ENCODE measurements around the gene C20orf204.
"Not testable (repeated sequence)": the region's sequence is repeated elsewhere in the genome, so short reads cannot be mapped to it uniquely, and the experiment has no call there.

C20orf204 gene, protein sequence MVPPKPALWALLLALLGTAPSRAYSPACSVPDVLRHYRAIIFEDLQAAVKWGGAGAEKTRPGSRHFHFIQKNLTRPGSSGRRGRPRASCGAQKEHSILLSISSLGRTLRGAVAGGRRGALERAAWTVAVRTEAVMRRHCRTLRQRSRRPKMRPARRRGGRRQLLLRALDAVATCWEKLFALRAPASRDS
- 6.4 reads per million, percentile 24 among the genes with 10 or more reads in this experiment for total RNA-seq

DNA sequence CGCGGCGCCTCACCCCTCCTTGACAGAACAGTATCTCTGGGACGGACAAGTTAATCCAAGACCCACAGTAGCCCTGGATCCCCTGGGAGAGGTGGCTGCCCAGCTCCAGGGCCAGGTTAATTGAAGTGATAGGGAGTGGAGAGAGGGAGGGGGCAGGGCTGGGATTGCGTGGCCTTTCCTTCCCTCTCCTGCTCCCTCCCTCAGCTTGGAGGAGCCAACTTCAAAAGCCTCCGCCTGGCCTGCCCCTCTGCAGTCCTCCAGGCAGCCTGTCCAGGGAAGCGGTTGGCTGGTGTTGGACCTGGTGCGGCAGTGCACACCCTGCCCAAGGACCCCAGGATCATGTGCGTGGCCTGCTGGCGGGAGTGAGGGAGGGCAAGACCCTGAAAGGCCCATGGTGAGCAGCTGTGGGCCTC lies at the start of gene C20orf204:
C20orf204 (plus strand) TSS at position 250 of the 413 bp plus-strand sequence; CDS start at position 392, 142 bp downstream.
- DNase-seq: no peak

- DNase-seq: no peak
These were observed 35.1 kb upstream of the C20orf204 start for GRCh38 chr20:64000906-64001305.

GRCh38 chr20:64001607-64002011 lies 34.4 kb upstream of the C20orf204 start:
- no peak for DNase-seq

DNA sequence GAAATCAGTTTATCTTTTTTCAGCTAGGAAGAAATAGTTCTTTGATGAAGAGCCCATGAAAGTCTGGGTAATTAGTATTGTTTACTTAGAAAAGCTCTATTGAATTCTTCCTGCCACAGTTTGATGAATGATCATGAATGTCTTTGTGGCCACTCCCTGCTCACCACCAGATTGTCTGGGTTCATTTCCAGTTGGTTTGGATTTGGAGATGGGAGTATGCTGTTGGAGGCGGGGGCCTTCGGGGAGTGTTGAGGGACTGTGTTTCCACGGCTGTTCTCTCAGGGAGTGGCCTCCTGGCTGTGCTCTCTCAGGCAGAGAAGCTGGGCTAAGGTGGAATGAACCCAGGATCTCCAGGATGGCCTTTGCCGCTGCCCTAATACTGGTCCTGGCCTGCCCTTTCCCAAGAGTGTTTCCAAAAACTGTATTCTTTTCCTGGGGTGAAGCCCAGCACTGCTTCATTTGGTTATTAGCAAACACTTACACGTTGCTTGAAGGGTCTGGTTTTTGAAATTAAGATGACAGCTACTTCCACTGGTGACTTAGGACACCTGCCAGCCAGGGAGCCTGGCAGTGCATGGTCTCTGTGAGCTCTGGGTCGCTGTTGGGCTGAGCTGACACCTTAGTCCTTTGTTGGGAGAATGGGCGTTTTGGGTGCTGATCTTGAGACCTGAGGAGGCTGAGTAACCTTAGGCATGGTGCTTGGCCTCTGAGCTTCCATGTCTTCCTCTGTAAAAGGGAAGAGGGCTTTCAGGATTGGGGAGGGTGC lies 31.8 kb upstream of the C20orf204 start:
- no peak for DNase-seq

DNA sequence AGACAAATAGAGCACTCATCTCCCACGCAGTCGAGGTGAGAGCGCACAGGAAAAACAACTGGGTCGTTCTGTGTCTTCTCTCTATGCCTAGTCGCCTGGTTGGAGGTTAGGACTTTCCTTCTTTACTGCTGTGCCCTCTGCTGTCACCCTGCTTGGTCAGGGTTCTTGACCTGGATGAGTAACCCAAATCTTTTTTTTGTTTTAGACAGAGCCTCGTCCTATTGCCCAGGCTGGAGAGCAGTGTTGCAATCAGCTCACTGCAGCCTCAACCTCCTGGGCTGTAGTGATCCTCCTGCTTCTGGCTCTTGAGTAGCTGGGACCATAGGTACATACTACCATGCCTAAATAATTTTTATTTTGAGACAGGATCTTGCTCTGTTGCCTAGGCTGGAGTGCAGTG lies 30.6 kb upstream of the C20orf204 start:
- no peak for DNase-seq

DNA sequence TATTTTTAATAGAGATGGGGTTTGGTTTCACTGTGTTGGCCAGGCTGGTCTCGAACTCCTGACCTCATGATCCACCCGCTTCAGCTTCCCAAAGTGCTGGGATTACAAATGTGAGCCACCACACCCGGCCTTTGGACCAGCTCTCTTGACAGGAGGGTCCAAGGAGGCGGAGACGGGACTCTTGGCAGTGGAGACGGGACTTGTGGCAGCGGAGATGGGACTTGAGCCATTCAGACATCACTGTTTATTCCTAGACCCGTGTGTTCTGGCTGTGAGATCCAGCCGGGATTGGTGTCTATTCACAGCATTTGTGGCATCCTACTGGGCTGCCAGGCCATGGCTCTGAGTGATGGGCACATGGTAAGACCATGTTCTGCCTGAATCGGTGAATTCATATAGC lies 29.5 kb upstream of the C20orf204 start:
- no peak for DNase-seq

DNA sequence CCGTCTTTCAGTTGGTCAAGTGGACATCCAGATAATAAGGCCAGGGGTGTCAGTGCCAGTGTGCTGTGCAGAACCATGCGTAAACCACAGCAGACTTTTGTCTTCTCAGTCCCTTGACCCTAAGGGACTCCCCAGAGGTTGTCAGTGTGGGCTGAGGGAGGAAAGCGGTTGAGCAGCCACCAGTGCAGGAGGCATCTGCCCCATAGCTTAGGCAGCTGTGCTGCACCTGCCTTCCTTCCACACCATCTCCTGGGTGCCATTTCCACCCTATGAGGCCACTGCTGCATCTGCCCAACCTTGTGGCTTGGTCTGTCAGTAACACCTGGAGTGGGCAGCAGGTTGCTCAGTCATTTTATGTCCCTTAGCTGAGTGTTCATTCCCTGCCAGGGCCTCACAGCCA lies 29.1 kb upstream of the C20orf204 start:
- no peak for DNase-seq

DNA sequence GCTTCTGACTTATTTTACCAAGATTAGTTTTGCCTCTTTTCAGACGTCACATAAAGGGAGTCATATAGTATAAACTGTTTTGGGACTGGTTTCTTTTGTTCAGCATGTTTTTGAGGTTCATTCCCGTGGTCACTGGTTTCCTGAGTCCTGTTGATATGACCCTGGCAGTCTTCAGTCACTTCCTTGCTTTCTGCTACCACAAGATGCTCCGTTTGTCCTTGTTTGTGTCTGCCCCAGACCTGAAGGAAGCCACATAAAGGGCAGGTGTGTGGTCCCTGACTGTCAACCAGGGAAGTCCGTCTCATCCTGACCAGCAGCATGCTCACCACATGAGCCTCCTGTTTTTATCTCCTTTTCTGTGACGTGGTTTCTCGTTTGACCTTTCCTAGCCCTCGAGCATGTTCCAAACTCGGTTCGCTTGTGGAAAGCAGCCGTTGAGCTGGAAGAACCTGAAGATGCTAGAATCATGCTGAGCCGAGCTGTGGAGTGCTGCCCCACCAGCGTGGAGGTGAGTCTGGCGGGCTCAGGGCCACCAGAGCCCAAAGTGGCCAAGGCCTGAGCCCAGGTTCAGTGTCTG lies 26.1 kb upstream of the C20orf204 start:
- no peak for DNase-seq

DNA sequence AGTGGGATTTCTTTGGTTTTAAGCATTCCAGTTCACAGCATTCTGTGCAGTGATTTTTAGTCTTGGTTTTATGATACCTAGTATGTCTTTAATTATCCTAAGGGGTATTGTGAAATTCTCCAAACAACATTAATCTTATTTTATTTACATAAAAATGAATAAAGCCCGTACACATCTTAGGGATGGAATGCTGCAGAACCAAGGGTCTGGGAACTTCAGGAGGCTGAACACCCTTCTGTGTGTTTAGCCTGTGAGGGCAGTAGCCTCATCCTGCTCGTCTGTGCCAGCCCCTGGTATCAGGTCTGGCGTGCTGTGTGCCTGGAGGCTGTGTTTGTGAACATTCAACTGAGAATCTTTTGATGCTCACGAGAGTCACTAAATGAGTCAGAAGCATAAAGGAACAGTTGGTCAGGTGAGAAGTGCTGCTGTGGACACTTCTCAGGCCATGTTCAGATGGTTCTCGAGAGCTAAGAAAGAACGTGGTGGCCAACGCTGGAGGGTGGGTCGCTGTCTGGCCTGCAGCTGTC lies 25.2 kb upstream of the C20orf204 start:
- DNase-seq: no peak

- no peak for DNase-seq
These were observed 24.6 kb upstream of the C20orf204 start for GRCh38 chr20:64011366-64011779.

DNA sequence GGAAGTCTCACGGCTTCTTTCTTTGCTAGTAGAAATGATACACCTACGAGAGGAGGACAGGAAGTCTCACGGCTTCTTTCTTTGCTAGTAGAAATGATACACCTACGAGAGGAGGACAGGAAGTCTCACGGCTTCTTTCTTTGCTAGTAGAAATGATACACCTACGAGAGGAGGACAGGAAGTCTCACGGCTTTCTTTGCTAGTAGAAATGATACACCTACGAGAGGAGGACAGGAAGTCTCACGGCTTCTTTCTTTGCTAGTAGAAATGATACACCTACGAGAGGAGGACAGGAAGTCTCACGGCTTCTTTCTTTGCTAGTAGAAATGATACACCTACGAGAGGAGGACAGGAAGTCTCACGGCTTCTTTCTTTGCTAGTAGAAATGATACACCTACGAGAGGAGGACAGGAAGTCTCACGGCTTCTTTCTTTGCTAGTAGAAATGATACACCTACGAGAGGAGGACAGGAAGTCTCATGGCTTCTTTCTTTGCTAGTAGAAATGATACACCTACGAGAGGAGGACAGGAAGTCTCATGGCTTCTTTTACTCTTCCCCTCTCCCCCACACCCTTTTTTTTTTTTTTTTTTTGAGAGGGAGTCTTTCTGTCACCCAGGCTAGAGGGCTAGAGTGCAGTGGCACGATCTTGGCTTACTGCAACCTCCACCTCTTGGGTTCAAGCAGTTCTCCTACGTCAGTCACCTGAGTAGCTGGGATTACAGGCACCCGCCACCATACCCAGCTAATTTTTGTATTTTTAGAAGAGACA lies 23.4 kb upstream of the C20orf204 start:
- not testable (repeated sequence) for DNase-seq

- no peak for DNase-seq
These were observed 20.3 kb upstream of the C20orf204 start for GRCh38 chr20:64015635-64016034.

DNA sequence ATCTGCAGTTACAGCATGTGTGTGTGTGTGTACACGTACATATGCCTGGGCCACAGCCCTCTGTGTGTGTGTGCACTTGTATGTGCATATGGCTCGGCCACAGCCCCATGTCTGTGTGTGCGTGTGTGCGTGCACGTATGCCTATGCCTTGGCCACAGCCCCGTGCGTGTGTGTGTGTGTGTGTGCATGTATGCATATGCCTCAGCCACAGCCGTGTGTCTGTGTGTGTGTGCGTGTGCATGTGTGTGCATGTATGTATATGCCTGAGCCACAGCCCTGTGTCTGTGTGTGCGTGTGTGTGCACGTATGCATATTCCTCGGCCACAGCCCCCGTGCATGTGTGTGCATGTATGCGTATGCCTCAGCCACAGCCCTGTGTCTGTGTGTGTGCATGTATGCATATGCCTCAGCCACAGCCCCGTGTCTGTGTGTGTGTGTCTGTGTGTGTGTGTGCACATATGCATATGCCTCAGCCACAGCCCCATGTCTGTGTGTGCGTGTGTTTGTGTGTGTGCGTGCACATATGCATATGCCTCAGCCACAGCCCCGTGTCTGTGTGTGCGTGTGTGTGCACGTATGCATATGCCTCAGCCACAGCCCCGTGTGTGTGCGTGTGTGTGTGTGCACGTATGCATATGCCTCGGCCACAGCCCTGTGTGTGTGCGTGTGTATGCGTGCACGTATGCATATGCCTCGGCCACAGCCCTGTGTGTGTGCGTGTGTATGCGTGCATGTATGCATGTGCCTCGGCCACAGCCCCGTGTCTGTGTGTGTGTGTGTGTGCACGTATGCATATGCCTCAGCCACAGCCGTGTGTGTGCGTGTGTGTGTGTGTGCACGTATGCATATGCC lies 14.6 kb upstream of the C20orf204 start:
- no peak for DNase-seq

DNA sequence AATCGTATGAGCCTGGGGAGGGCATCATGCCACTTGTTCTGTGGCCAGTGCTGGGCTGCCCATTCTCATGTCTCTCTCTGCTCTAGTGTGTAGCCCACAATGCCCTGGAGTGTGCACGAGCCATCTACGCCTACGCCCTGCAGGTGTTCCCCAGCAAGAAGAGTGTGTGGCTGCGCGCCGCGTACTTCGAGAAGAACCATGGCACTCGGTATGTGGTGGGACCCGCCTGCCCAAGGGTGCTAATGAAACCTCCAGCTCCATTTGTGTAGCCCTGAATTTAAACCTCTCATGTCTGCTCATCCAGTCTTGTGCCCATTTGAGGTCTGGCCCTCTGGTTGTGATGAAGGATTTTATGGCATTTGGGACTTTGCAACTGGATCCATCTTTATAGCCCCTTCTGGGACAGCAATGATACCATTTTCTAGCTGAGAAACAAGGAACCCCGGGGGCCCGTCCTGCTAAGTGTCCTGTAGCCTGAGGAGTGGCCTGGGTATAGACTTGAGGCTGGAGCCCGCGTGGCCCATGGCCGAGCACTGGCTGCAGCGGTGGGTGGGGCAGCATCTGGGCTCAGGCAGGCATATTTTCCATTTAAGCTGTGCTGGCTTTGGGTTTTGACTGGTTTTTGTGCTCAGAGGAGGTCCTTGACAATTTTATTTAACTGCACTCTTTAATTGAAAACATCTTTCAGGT lies 13.2 kb upstream of the C20orf204 start:
- no peak for DNase-seq

DNA sequence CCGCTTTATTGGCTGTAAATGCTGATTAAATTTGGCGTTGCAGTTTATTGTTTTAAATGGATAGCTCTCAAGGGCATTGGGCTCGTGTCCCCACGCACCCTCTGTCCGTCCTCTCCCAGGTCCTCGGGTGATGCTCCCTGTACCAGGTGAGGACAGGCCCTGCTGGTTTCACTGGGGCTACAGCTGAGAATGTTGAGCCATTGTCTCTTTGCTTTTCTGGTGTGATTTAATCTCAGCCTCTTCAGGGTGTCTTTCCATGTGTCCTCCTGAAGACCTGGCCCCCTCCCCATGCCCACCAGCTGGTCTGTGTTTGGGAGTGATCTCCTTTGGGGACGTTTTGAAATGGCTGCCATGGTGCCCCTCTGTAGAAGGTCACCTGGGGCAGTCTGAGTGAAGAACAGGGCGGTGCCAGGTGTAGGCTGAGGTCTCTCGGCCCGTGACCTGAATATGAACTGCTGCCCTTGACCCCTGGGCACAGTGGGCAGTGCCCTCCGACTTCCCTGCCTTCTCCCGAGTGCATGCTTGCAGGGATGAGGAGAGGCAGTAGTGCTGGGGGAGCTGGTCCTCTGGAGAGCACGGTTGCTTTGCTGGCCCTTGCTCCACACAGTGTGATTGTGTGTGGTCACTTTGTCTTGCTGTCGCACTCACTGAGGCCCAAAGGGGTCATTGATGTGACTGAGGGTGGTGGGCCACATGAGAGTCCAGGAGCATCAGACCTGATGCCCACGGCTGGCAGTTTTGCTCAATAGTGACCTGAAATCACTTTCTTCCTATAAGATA lies 12.4 kb upstream of the C20orf204 start:
- DNase-seq: no peak

DNA sequence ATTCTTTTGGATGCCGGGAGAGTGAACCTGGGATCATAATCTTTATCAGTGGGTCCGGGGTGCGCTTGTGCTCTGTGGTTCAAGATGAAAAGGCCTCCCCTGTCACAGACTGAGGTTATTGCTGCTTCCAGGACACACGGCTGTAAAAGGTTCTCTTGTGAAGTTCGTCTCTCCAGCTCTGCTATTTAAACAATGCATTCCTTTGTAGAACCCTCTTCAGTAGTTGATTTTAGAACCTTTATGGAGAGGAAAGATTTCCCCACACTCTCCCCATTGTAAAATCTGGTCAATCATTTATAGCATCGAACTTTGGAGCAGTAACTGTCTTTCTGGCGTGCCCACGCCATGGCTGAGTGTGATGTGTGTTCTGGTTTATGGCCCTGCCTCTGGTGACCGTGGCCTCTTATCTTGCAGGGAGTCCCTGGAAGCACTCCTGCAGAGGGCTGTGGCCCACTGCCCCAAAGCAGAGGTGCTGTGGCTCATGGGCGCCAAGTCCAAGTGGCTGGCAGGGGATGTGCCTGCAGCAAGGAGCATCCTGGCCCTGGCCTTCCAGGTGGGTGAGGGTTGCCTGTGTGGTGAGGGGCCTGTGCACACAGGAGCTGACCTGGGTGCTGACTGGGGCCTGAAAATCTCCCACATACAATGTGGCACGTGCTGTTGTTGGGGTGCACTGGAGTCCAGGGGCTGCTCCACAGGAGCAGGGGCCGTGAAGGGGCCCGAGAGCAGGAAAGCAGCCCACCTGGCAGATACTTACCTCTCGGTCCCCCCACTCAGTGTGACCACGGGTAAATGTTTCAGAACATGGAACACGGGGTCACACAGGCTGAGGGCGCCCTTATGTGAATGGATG lies 11.6 kb upstream of the C20orf204 start:
- no peak for DNase-seq

DNA sequence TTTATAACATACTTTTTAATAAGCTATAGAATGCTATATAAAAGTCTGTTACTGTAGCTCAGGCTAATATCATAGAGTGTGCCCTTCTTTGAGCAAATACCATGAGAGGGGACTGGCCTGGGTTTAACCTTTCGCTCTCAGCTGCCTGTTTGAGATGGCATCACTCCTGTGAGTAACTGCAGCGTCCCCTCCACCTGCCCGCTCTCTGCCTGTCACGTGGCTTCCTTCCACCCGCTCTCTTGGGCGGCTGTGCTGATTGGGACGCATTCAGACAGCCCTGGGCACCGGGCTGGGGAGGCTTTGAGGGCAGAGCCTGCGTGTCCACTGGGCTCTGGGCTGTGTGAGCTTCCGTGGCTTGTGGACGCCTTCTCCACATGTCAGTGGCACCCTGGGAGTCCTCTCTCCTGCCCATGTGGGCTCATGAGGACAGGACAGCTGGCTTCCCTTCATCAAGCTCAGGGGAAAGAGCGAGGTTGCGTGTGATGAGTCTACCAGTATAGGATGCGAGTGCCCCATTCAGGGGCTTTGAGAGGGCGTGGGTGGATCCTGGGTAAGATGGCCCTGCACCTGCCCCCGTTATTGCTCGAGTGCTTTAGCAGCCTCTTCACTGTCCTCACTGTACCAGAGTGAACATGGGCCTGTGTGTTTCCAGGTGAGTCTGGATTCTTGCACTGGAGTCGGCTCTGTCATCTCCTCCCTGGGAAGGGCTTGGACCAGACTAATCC lies 10.7 kb upstream of the C20orf204 start:
- DNase-seq: no peak

- no peak for DNase-seq
These were observed 10.1 kb upstream of the C20orf204 start for GRCh38 chr20:64025826-64026412.

All from effector CD4-positive, alpha-beta T cell (primary cell).